MM.1S (cell line): ENCODE results near the gene MAP3K5.

Source experiments
- EZH2 ChIP-seq: fragments of 300-600 bp; sonication (generic); optimal IDR thresholded peaks from 2 replicates; pipeline ENCODE3; 2017; ENCODE audit warnings: low read depth, mild to moderate bottlenecking, antibody characterized with exemption, low read length, mixed read lengths
- EZH2phosphoT487 ChIP-seq: fragments of 300-600 bp; sonication (generic); IDR thresholded peaks from 2 replicates; pipeline ENCODE4 v1.6.1; 2018; ENCODE audit warnings: antibody characterized with exemption, low read length
- TF ChIP-seq, protein P1 (sequence below): fragments of 300-600 bp; sonication (generic); IDR thresholded peaks from 2 replicates; pipeline ENCODE4 v1.5.1; 2016; ENCODE audit warnings: antibody characterized with exemption, low read length, mixed read lengths

- TF ChIP-seq, protein P1, sequence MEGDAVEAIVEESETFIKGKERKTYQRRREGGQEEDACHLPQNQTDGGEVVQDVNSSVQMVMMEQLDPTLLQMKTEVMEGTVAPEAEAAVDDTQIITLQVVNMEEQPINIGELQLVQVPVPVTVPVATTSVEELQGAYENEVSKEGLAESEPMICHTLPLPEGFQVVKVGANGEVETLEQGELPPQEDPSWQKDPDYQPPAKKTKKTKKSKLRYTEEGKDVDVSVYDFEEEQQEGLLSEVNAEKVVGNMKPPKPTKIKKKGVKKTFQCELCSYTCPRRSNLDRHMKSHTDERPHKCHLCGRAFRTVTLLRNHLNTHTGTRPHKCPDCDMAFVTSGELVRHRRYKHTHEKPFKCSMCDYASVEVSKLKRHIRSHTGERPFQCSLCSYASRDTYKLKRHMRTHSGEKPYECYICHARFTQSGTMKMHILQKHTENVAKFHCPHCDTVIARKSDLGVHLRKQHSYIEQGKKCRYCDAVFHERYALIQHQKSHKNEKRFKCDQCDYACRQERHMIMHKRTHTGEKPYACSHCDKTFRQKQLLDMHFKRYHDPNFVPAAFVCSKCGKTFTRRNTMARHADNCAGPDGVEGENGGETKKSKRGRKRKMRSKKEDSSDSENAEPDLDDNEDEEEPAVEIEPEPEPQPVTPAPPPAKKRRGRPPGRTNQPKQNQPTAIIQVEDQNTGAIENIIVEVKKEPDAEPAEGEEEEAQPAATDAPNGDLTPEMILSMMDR, result no peak
- TF ChIP-seq EZH2phosphoT487 (no peak), EZH2 (no peak)
Observed at GRCh38 chr6:136654086-136654485, 138.2 kb downstream of the MAP3K5 start.
